Measurements from ENCODE around the gene ATP5PD.
"Not testable (repeated sequence)": the region's sequence is repeated elsewhere in the genome, so short reads cannot be mapped to it uniquely, and the experiment has no call there.

The ATP5PD gene

DNA sequence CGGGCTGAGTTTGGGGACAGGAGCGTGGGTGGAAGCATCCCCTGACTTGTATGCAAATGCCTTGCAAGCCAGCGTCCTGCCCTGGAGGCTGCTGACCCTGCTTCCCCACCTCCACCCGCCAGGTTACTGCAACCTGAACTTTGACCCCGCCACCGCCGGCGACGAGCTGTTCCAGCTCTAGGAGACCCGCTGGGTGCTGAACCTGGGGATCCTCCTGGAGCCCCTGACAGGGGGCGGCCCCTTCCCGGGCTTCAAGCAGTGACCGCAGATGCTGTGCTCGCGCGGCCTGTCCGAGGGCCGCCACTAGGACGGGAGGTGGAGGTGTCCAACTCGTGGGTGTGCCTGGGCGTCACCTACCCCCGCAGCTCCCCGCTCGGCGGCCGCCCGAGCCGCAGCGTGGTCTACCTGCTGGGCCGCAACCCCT is 30.3 kb upstream of the ATP5PD start:
- DNase-seq, result no peak

DNA sequence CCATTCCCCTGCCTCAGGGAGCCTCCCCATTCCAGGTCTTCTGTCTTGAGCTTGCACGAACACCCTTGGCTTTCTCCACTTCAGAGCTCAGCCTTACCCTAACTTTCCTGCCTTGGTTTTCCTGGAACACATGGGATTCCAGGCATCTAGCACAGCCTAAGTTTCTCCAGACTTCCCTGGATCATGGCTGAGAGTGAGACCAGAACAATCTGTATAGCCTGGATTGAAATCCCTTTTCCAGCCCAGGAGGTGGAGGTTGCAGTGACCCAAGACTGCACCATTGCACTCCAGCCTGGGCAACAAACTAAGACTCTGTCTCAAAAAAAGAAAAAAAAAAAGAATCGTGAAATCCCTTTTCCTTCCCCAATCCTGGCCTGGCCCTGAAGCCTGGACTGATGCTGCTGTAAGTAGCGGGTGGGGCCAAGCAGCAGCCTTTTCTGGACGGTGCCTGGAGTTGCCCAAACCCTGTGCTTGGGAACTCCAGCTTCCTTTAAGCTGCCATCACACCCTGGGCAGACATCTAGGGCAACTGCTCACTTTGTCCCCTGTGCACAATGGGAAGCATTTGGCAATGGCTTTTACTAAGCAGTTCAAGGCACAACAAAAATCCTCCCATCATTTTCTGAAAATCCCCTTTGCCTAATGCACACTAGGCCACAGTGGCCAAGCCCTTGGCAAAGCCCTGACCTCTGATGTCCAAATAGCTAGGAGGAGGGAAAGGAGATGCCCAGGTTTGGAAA is 29.0 kb upstream of the ATP5PD start:
- no peak for DNase-seq

- no peak for DNase-seq
Measured at GRCh38 chr17:75074532-75074931, 27.8 kb upstream of the ATP5PD start.

DNA sequence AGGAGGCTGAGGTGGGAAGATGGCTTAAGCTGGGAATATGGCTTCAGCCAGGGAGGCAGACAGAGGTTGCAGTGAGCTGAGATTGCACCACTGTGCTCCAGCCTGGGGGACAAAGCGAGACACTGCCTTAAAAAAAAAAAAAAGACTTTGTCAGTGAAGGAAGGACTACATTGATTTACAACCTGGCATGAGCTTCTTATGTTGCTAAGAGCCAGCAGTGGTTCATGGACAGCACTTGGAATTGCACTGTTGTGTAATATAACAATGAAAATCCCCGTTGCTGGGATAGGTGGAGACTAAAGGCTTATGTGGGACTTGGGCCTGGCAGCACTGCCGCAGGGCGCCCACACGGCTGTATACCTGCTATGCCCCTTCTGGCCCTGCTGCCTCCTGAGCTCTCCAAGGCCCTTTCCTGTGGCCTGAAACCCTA is 26.9 kb upstream of the ATP5PD start:
- DNase-seq, result no peak

GRCh38 chr17:75072909-75073308 is 26.1 kb upstream of the ATP5PD start:
- DNase-seq, result not testable (repeated sequence)

- not testable (repeated sequence) for DNase-seq
Measured at GRCh38 chr17:75071478-75072271, 24.9 kb upstream of the ATP5PD start.

DNA sequence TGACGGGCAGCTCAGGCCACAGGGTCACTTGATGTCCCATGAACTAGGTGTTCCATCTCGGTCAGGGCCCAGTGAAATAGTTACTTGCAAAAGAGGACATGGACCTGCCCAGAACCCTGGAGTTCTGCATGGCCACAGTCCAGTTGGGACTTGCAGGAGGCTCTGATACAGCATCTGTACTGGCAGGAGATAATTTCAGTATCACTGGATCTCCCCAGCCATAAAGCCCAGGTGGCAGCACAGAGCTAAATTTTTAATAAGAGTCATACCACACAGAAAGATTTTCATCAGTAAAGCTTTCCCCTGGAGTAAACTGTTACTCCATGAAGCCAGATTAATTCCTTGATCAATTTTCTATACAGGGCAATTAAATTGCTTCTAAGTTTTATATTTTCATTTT is 23.0 kb upstream of the ATP5PD start:
- DNase-seq, result no peak

- no peak for DNase-seq
Measured at GRCh38 chr17:75068750-75069149, 22.0 kb upstream of the ATP5PD start.

DNA sequence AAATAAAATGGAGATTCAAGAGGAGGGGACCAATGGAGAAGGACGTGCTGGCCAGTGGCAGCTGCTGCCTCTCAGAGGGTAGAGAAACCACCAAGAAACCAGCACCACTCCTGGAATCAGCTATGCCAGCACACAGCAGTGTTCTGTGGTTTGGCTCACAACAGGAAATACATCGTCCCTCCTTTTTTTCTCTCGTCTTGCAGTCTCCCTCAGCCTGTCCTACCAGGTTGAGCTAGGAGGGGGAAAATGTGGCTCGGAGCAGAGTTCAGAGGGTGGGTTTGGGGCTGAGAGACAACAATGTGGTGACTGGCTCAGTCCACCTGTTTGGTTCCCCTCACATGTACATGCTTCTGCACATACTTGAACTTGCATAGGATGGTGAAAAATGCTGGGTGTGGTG is 21.1 kb upstream of the ATP5PD start:
- no peak for DNase-seq

DNA sequence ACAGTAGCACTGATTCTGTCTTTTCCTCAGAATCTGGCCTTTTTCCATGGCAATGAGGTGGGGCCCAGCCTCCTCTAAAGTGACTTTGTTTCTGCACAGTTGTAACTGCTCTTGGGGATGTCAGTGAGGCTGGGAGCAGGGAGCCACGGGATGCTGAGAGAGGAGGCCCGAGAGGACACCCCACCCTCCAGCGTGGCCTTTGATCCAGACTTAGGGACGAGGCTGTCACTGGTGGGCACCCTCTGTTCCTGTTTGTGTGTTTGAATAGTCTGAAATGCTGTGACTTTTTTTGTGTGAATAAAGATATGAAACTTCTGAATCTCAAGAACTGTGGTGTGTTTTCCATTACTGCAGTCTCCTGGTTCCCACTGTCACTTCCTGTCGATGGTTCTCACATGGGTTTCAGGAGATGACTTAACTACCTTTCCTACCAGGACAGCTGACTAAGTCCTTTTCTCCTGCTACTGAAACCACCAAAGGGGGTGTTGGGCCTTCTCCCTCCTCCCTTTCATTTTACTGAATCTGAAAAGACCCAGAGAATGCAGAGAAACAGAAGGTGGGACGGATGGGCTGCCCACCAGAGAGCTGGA is 18.9 kb upstream of the ATP5PD start:
- no peak for DNase-seq

- no peak for DNase-seq
Measured at GRCh38 chr17:75064867-75065561, 18.2 kb upstream of the ATP5PD start.

- DNase-seq, result no peak
Measured at GRCh38 chr17:75064460-75064859, 17.7 kb upstream of the ATP5PD start.

GRCh38 chr17:75064040-75064439 is 17.3 kb upstream of the ATP5PD start:
- no peak for DNase-seq

GRCh38 chr17:75063626-75064025 is 16.9 kb upstream of the ATP5PD start:
- DNase-seq, result no peak

DNA sequence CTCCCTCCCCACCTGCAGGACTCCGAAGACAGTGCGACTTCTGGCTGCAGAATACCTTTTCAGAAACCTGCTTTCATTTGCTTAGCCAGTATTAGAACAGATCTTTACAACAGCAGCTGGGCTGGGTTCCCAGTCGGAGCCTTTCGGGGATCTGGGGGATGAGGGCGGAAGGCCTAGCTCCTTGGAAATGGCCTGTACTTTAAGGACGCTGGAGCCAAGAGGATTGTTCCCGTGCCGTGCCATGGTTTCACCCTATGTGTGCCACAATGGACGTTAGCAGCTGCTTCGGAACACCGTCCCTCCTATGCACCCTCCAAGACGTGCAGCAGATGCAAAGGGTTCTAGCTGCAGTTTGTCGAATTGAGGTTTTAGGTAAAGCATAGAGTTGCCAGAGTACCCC is 16.4 kb upstream of the ATP5PD start:
- DNase-seq, result no peak

- no peak for DNase-seq
Measured at GRCh38 chr17:75061618-75062017, 14.8 kb upstream of the ATP5PD start.

DNA sequence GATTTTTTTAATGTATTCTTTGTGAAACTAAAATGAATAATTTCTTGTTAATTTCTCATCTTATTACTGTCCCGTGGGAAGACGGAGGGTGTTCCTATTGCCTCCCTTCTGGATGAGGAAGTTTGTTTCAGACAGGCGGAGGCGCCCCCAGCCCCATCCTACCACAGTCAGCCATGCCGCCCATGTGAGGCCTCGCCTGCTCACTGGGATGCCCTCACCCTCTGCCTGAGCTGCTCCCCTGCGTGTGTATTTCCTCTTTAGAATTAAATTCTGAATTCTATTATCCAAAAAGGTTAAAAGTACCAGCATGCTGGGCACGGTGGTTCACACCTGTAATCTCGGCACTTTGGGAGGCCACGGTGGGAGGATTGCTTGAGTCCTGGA is 14.3 kb upstream of the ATP5PD start:
- DNase-seq, result no peak

DNA sequence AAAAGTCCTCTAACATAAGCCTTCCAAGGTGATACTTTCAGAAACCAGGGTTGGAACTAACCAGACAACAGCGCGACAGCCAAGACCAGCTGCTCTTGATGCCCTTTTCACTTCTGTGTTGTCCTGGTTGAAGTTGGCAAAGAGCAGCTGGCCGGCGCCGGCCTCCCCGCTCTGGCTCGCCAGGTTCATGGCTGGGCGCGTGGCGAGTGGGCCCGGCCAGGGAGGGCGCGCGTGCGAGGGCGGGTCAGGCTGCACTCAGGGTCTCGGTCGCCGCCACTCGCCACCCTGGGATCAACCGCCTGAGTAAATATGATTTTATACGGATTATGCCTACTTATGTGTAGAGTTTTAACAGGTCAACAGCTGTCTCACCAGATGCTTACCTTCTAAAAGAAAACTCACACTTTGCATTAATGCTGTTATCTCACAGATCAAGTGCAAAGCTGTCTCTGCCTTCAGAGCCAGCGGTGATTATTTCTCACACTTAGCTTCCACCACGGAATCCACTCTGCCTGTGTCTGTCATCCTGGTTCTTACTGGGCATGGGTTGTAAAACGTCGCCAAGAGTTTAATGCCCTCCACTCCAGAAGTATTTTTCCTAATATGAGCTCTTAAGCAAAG is 13.8 kb upstream of the ATP5PD start:
- DNase-seq, result no peak

DNA sequence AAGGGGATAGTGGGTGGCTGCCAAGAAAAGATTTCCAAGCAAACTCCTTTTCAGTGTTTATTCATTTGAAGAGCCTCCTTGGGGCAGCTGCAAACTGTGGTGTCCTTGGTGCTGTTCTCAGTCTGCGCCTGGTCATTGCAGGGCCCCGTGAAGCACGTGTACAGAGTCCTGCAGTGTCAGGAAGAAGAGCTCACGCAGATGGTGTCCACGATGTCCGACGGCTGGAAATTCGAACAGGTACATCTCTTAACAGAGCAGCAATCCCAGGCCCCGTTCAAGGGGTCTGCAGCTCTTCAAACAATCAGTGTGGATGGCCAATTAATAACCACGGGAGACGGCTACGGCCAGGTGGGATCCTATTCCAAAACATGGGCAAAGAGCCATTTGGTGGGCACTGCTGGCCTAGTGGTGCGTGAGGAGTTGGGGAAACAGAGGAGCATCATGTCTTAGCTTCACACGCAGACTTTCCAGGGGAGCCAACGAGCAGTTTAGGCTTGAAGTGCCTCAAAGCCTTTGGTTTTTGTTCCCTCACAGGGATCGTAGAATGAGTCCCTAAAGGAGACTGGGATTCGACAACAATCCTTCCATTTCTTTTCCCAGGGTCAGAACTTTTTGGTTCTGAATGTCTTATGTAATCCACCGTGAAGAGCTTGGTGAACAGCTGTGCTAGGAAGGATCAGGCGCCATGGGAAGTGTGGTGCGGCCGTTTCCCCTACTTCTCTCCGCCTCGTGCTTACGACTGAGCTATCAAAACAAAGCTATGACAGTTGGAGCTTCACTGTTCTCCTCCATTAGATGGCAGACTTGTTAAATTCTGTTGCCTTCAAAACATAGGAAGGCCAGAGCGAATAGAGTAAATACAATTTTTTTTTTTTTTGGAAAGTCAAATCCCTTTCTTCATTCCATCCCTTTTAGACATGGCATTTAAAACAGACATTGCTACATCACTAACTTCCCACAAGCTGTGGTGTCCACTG is 12.9 kb upstream of the ATP5PD start:
- DNase-seq, result no peak

DNA sequence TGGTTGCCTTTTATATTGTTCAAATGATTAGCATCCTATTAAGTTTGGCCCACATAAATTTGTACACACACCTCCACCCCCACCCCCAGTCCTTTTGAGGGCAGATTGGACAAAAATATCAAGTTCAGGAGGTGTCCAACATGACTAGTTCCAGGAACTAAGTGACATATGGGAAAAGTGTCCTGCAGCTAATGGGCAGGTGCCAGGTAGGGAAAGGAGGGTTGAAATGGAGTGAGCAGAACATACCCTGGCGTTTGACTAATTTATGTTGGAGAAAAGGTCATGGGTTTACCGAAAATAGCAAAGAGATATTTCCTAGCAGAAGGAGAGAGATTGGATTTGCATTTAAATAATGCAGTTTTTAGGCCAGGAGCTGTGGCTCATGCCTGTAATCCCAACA is 5.2 kb upstream of the ATP5PD start:
- DNase-seq, result no peak

DNA sequence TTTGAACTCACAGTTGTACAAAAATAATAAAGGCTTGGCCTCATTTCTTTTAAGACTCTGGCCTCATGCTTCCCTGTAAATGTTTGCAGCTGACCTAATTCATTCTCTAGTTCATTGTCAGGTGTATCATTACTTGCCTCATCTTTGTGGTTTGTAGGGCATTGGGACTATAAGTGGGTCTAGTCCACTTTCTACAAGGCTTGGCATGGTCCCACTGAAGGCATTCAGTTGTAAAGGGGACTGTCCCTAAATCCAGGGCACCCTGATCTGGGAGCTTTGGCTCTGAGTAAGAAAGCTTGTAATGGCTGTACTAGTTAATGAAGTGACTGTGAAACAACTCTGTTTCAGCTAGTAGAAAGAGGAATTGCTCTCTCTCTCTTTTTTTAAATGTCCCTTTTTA is 2.9 kb upstream of the ATP5PD start:
- no peak for DNase-seq

DNA sequence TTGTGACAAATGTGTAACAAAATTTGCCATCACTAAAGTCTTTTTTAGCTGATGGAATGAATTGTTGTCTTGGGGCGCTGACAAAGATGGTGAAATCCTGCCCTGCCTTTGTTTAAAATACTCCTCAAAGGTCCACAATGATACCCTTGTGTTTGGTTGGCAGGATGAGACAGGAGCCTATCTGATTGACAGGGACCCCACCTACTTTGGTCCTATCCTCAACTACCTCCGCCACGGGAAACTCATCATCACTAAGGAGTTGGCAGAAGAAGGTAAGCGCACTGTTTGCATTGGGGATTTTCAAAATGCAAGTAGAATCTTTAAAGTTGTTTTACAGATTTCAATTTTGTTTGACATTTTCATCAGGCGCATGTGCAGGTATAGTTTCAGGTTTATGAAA is 2.3 kb upstream of the ATP5PD start:
- DNase-seq, result no peak
